Heart right ventricle (tissue), 16 donors: ENCODE measurements around the gene RAB33A. TPM values are rescaled to one million over a fixed set of nuclear protein-coding genes. Genes with fewer than 3 reads are reported as not detected.
A peak's percentile ranks its signal among the peaks of the same experiment; 100 is the strongest.

ENCODE experiments used
- ATAC-seq, 8 donors: fragments of 200-7000 bp; cut with Tn5 transposase; one replicate each; pipeline ENCODE4 v1.9.1; 2020; ENCODE audit warnings: mild to moderate bottlenecking in 8 of 8, moderate library complexity in 8 of 8, moderate number of reproducible peaks in 1 of 8
- DNase-seq, 2 donors: peaks; one replicate each; pipeline ENCODE4 v3.0.0-alpha.2; 2020
- H3K27ac ChIP-seq, 10 donors: fragments of 200-600 bp; sonication (generic) in 2 of 10; one replicate each; pipeline versions ENCODE4 v1.5.0 to v1.8.0; 2020 to 2022; ENCODE audit warnings: mild to moderate bottlenecking in 3 of 10
- H3K27me3 ChIP-seq, 7 donors: fragments of 200-600 bp; one replicate each; pipeline ENCODE4 v1.8.0; 2021 to 2022; ENCODE audit warnings: mild to moderate bottlenecking in 2 of 7
- H3K36me3 ChIP-seq, 9 donors: fragments of 200-600 bp; sonication (generic) in 1 of 9; one replicate each; pipeline versions ENCODE4 v1.5.0 to v1.8.0; 2020 to 2022; ENCODE audit warnings: mild to moderate bottlenecking in 2 of 9
- H3K4me1 ChIP-seq, 9 donors: fragments of 200-600 bp; sonication (generic) in 1 of 9; one replicate each; pipeline versions ENCODE4 v1.5.0 to v1.8.0; 2020 to 2022; ENCODE audit warnings: mild to moderate bottlenecking in 4 of 9
- H3K4me3 ChIP-seq, 10 donors: fragments of 200-600 bp; sonication (generic) in 2 of 10; one replicate each; pipeline versions ENCODE4 v1.5.0 to v1.8.0; 2020 to 2022; ENCODE audit warnings: mild to moderate bottlenecking in 7 of 10, moderate library complexity in 2 of 10
- H3K9me3 ChIP-seq, 11 donors: fragments of 200-600 bp in 10 of 11; sonication (generic) in 2 of 11; one replicate each; pipeline versions ENCODE4 v1.5.0 to v1.8.0; 2013 to 2022; ENCODE audit warnings: mild to moderate bottlenecking in 2 of 11, control low read depth in 1 of 11, moderate library complexity in 1 of 11
- WGBS, 2 donors: extraction: QIAGEN DNeasy Blood & Tissue Kit; methylation state at CpG; one replicate each; pipeline ENCODE4 v1.1.7; 2013; ENCODE audit warnings: inconsistent platforms in 1 of 2; 5-methylcytosine and 5-hydroxymethylcytosine counted together
- intact Hi-C, 10 donors: fragments of 100-400 bp; cut with DNase I; formaldehyde crosslinking; loops; one replicate each; pipeline versions ENCODE4 v1.11.1 to v1.14.2; 2022
- long read RNA-seq, 3 donors: library from polyadenylated mRNA; unstranded; transcript quantifications; one replicate each; pipeline ENCODE4 v2.0.0, GENCODE V29; 2020 to 2021
- polyA plus RNA-seq, 2 donors: library from polyadenylated mRNA; stranded (reverse); fragments of 200-250 nt; gene quantifications; one replicate each; pipeline ENCODE4 v1.2.3, GENCODE V29; 2013
- total RNA-seq, 10 donors: library from RNA; stranded (reverse); fragmentation: NEBNext Ultra II Directional in 3 of 10; extraction: Animal tissue kit (Norgen Biotek cat#: 25700) in 3 of 10; gene quantifications; one replicate each; pipeline versions ENCODE4 v1.2.1 to v1.2.4, GENCODE V29; 2021 to 2023
- TF ChIP-seq, protein P1 (sequence below), 9 donors: fragments of 200-600 bp; sonication (generic) in 2 of 9; IDR thresholded peaks; one replicate each; pipeline versions ENCODE4 v1.5.0 to v1.8.0; 2021 to 2022; ENCODE audit warnings: antibody characterized with exemption in 9 of 9, mild to moderate bottlenecking in 5 of 9, moderate library complexity in 1 of 9
- donor health status: Arrhythmogenic right ventricular cardiomyopathy.
- donor health status: ischemic (EF 13 %, LVEDD 7.1; RV severe dilation, severe dysfunction).
- donor health status: healthy with polysubstance abuse.
- donor health status: DM: no; HTN: yes; CAD: no.
- donor health status: DM: no; HTN: no; CAD: no.
- donor health status: ischemic (EF 25% LVEDD 6.9; RV normal size, moderate dysfunction).
- donor health status: ischemic (EF 25% LVEDD 5.7; RV mildly dilated, moderate dysfunction).
- donor health status: healthy.
- donor health status: DM: yes; HTN: yes; CAD: no.
- donor health status: Ischemic cardiomyopathy.
- donor health status: ischemic (EF 35%, LVEDD 5.7; RV mildly dilated, moderate dysfunction).
- donor health status: nonischemic (EF 11% LVEDD 7.7; RV severe dilation, severe dysfunction).
- donor health status: DM: yes; HTN: yes; CAD: no.
- donor health status: PGD.
- donor health status: ischemic (EF 29% LVEDD 5.4; RV normal size, mild dysfunction).
- donor health status: nonischemic (EF 23%, LVEDD 6.1; RV moderate dilation, normal function).

The RAB33A gene
- total RNA-seq, result 1 to 10 TPM in 8 of 10 donors, under 1 TPM in 2; 0.32 to 4.6 (median 1.6) TPM
- polyA plus RNA-seq, result 1 to 10 TPM in 1 of 2 donors, under 1 TPM in 1; 0.22 to 3.6 TPM
- long read RNA-seq, donor 1, partial matches to known transcripts, result 0 of 2 reads
- long read RNA-seq, donor 1, other reads (novel, unspliced or antisense), result 0 of 2 reads
- long read RNA-seq, donor 2, result 0 reads
- long read RNA-seq, donor 3, partial matches to known transcripts, result 0 of 2 reads
- long read RNA-seq, donor 3, other reads (novel, unspliced or antisense), result 0 of 2 reads

DNA sequence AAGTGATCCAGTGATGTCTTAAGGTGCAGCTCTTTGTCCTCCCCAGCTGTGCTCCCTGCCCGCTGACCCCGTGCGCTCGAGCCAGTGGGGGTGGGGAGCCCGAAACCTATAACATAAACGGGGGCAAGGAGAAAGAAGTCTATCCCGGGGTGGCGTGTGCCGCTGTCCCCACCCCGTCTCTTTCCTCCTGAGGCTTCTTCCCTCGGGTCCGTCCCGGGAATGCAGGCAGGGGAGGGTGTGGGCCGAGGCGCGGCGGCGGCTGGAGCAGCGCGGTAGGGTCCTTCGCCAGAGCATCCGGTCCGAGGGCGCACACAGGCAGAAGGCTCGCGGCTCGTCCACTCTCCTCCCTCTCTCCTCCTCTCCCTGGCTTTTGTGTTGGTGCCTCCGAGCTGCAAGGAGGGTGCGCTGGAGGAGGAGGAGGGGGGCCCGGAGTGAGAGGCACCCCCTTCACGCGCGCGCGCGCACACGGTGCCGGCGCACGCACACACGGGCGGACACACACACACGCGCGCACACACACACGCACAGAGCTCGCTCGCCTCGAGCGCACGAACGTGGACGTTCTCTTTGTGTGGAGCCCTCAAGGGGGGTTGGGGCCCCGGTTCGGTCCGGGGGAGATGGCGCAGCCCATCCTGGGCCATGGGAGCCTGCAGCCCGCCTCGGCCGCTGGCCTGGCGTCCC is at the start of gene RAB33A:
Gene RAB33A (plus strand): TSS at position 517 of the 681 bp plus-strand sequence. CDS start 101 bp downstream, at position 618.
- TF ChIP-seq, protein P1, sequence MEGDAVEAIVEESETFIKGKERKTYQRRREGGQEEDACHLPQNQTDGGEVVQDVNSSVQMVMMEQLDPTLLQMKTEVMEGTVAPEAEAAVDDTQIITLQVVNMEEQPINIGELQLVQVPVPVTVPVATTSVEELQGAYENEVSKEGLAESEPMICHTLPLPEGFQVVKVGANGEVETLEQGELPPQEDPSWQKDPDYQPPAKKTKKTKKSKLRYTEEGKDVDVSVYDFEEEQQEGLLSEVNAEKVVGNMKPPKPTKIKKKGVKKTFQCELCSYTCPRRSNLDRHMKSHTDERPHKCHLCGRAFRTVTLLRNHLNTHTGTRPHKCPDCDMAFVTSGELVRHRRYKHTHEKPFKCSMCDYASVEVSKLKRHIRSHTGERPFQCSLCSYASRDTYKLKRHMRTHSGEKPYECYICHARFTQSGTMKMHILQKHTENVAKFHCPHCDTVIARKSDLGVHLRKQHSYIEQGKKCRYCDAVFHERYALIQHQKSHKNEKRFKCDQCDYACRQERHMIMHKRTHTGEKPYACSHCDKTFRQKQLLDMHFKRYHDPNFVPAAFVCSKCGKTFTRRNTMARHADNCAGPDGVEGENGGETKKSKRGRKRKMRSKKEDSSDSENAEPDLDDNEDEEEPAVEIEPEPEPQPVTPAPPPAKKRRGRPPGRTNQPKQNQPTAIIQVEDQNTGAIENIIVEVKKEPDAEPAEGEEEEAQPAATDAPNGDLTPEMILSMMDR (IDR thresholded peaks at IDR 0.05), result no peak
- ATAC-seq (peak; percentile 19 to 60 (median 45)), DNase-seq (peak; percentile 8 to 17)
- Histone ChIP-seq H3K4me3 (peak within 1 kb of the TSS; percentile 14 to 62 (median 54)), H3K36me3 (no peaks in the 10 kb centered on the region), H3K27me3 (no peaks in the 10 kb centered on the region), H3K4me1 (peaks cover 0 to 43% (median 13%) of the 10 kb centered on the region in 9 donors), H3K9me3 (no peaks in the 10 kb centered on the region), H3K27ac (peak within 1 kb of the TSS in 4 of 10 donors; percentile 66 to 80 (median 74))
- intact Hi-C loops, result loop anchor here in 3 of 10 donors (5.0 to 10.0 kb wide), 2 partner anchors 47 to 49 kb away; no protein-coding TSS in a partner anchor
- 1% methylated on average over 49 to 61 of the region's 61 CpGs for WGBS, 2 donors

DNA sequence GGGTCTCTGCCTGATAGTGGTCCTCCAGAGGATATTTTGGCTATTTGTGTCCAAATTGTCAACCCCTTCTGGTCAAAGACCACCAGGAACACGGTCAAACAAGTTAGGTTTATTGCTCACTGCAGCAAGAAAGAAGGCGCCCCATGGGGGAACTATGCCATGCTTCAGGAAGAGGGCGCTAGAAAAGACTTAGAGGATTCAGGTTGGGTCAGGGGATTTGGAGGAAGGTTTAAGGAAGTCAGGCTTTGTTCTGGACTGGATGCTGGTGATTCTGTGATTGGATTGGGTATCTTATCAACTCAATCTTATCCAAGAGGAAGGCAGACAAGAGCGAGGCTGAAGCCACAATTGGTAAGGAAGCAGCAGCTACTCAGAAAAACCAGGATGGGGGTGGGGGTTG is 47.2 kb upstream of the RAB33A start:
- Histone ChIP-seq H3K27ac (peak overlapping the region; percentile 34 to 83 (median 72)), H3K36me3 (peaks cover 0 to 32% (median 0%) of the 10 kb centered on the region in 9 donors), H3K4me3 (no peak overlapping the region), H3K9me3 (no peaks in the 10 kb centered on the region), H3K4me1 (peaks cover 0 to 40% (median 13%) of the 10 kb centered on the region in 9 donors), H3K27me3 (peaks cover 0 to 5% (median 0%) of the 10 kb centered on the region in 7 donors)
- DNase-seq (no peak), ATAC-seq (no peak)
- intact Hi-C loops, result loop anchor here in 7 of 10 donors (5.0 to 10.0 kb wide), 4 partner anchors 42 to 70 kb away; partner anchors contain the start of gene RAB33A (in 3 of the 7)
- TF ChIP-seq, protein P1 (IDR thresholded peaks at IDR 0.05), result no peak
- WGBS, 2 donors, result 79 to 87% methylated on average over 4 of the region's 4 CpGs

DNA sequence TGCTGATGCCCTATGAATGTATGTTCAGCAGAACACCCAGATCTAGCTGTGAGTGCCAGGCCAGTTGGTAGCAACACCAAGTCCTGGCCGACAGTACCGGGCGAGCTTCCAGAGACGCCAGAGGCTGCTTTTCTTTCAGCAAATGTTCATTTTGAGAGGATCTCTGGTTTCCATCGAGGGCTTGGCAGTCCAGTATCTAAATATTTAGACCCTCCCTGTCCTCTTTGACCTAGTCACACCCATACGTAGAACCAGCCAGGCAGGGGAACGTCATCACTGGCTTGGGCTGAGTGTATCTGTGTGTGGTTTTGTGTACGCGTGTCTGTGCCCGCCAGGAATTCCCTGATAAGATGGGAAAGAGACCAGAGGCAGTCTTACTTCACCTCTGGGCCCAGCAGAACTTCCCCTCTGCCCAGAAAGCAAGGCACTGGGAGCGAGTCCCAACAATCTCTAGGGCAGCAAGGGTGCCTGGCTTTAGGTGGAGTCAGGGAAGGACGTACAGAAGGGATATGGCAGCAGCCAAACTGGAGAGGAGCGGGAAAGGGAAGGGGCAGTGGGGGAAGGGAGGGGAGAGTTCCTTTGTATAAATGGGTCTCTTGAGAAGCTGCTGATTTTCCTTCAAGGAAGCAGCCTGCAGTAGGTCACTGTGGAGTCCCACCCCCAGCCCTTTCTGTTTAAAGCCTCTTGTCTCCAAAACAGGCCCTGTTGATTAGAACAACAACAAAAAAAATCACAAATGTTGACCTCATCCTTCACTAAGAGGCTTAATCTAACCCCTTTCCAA is 46.5 kb upstream of the RAB33A start:
- intact Hi-C loops, result loop anchor here in 4 of 10 donors (5.0 to 10.0 kb wide), 4 partner anchors 37 to 70 kb away; partner anchors contain the start of genes AIFM1 (in 1 of the 4) and RAB33A (in 1 of the 4)
- TF ChIP-seq, protein P1 (IDR thresholded peaks at IDR 0.05), result no peak
- peak; percentile 46 to 62 for DNase-seq

DNA sequence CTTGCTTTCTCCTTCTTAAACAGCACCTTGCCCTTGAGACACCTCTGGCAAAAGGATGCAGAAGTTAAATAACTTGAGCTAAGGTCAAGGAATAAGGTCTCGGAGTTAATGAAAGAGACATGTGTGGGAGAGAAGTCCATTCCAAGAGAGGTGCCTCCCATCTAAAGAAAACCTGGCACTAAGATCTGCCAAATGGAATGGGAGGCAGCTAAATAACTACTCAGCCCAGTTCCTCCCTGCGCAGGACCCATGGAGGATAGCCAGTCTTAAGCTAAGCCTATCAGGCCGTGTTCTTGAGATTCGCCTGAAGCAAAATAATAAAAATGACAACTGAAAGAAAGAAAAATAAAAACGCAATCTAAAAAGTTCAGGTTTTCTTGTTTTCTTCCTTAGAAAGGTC is 40.8 kb upstream of the RAB33A start:
- TF ChIP-seq, protein P1 (IDR thresholded peaks at IDR 0.05), result no peak
- DNase-seq (no peak), ATAC-seq (no peak)
- WGBS, 2 donors, result 87 to 96% methylated on average over 5 of the region's 5 CpGs
- peaks cover 0 to 8% (median 3%) of the 10 kb centered on the region in 9 donors for H3K4me1 ChIP-seq
- H3K4me3 ChIP-seq, result no peak overlapping the region
- intact Hi-C loops, result no loop called here
- H3K27ac ChIP-seq, result no peak overlapping the region
- no peaks in the 10 kb centered on the region for H3K9me3 ChIP-seq
- H3K36me3 ChIP-seq, result peaks cover 0 to 96% (median 0%) of the 10 kb centered on the region in 9 donors
- H3K27me3 ChIP-seq, result no peaks in the 10 kb centered on the region

More for the DNA sequence above, 46.5 kb upstream of the RAB33A start:
- H3K4me1 ChIP-seq, result peaks cover 0 to 33% (median 7%) of the 10 kb centered on the region in 9 donors
- no peaks in the 10 kb centered on the region for H3K9me3 ChIP-seq
- peak overlapping the region; percentile 34 to 83 (median 72) for H3K27ac ChIP-seq
- H3K27me3 ChIP-seq, result peaks cover 0 to 5% (median 0%) of the 10 kb centered on the region in 7 donors
- ATAC-seq, result peak; percentile 47 to 91 (median 81)
- no peak overlapping the region for H3K4me3 ChIP-seq
- 23 to 31% methylated on average over 11 to 13 of the region's 13 CpGs for WGBS, 2 donors
- H3K36me3 ChIP-seq, result peaks cover 0 to 39% (median 0%) of the 10 kb centered on the region in 9 donors
